HG03025 (cell line): ENCODE results near the gene ITIH4.

ENCODE experiments used
- ATAC-seq: cut with Tn5 transposase; IDR thresholded peaks from one replicate; pipeline ENCODE4 v1.9.1; 2021; ENCODE audit warnings: mild to moderate bottlenecking, moderate library complexity; ENCODE audit not compliant: unreplicated experiment, low FRiP score

The ITIH4 gene

GRCh38 chr3:52849656-52850055 lies 19.2 kb upstream of the ITIH4 start:
- no peak for ATAC-seq

GRCh38 chr3:52848617-52849016 lies 18.1 kb upstream of the ITIH4 start:
- no peak for ATAC-seq

GRCh38 chr3:52847726-52848125 lies 17.3 kb upstream of the ITIH4 start:
- no peak for ATAC-seq

GRCh38 chr3:52847241-52847640 lies 16.8 kb upstream of the ITIH4 start:
- ATAC-seq, result no peak

GRCh38 chr3:52846432-52846965 lies 16.0 kb upstream of the ITIH4 start:
- ATAC-seq, result no peak

- ATAC-seq, result no peak
Observed at GRCh38 chr3:52845691-52846431, 15.4 kb upstream of the ITIH4 start.

GRCh38 chr3:52845157-52845556 lies 14.7 kb upstream of the ITIH4 start:
- ATAC-seq, result no peak

GRCh38 chr3:52844290-52844975 lies 14.0 kb upstream of the ITIH4 start:
- no peak for ATAC-seq

GRCh38 chr3:52843881-52844280 lies 13.4 kb upstream of the ITIH4 start:
- ATAC-seq, result no peak

- ATAC-seq, result no peak
Observed at GRCh38 chr3:52843108-52843865, 12.8 kb upstream of the ITIH4 start.

- no peak for ATAC-seq
Observed at GRCh38 chr3:52842424-52842823, 12.0 kb upstream of the ITIH4 start.

- ATAC-seq, result no peak
Observed at GRCh38 chr3:52841981-52842340, 11.5 kb upstream of the ITIH4 start.

GRCh38 chr3:52841211-52841980 lies 10.9 kb upstream of the ITIH4 start:
- no peak for ATAC-seq

GRCh38 chr3:52839892-52840545 lies 9.5 kb upstream of the ITIH4 start:
- no peak for ATAC-seq

GRCh38 chr3:52839268-52839575 lies 8.8 kb upstream of the ITIH4 start:
- no peak for ATAC-seq

- ATAC-seq, result no peak
Observed at GRCh38 chr3:52838561-52839267, 8.2 kb upstream of the ITIH4 start.

- ATAC-seq, result no peak
Observed at GRCh38 chr3:52836986-52837385, 6.5 kb upstream of the ITIH4 start.

GRCh38 chr3:52836471-52836845 lies 6.0 kb upstream of the ITIH4 start:
- no peak for ATAC-seq

GRCh38 chr3:52835766-52836470 lies 5.4 kb upstream of the ITIH4 start:
- ATAC-seq, result no peak
